ENCODE data around the gene SERINC3. TPM values are rescaled to one million over a fixed set of nuclear protein-coding genes. Genes with fewer than 3 reads are reported as not detected.

Gene SERINC3
- total and polyA plus RNA-seq, 2 of the 8 experiments (the other 6 are each of a cell fraction or from before 2014, with no cell fraction given): 47.2 to 66.0 TPM

DNA sequence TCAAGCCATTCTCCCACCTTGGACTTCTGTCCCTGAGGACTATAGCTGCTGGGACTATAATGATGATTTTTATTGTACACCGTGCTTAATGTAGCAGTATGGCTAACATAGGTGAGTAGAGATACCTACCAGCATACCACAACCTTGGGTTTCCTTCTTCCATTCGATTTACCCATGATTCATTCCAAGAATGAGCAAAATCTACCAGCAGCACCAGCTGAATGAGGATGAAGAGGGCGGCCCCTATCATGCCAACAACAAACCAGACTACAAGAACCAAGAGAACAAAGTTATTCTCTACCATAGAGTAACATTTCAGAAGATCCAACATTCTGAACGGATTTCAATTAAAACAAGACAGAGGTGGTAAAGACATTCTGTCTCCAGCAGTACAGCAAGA lies 12.1 kb downstream of the SERINC3 start:
- H3K4me1 ChIP-seq (replicated peaks in 1 of 4; ENCODE audit: control insufficient read depth in 3 of 4, insufficient read depth in 4 of 4, low read length in 3 of 4): no peaks in the 10 kb centered on the region
- H3K79me1 ChIP-seq (ENCODE audit: low read depth, low read length): peaks cover 4% of the 10 kb centered on the region
- no peak for DNase-seq (ENCODE audit: low read depth in 1 of 2, low spot score in 2 of 2)
- no peaks in the 10 kb centered on the region for H3K27me3 ChIP-seq (replicated peaks in 1 of 4; ENCODE audit: control insufficient read depth in 3 of 4, extremely low read depth in 1 of 4, insufficient read depth in 3 of 4, low read length in 3 of 4)
- no peak overlapping the region for H3K27ac ChIP-seq (ENCODE audit: low read depth, low read length)
- no peak overlapping the region for H3K18ac ChIP-seq (ENCODE audit: extremely low read depth, low read length)
- no peak overlapping the region for H2AFZ ChIP-seq (ENCODE audit: low read length)
- no peak overlapping the region for H2BK20ac ChIP-seq (ENCODE audit: low read length)
- no peak overlapping the region for H3K14ac ChIP-seq (ENCODE audit: insufficient read length)
- ChIA-PET CTCF (ENCODE audit: partially characterized antibody) (interaction anchor here (0.9 to 5.7 kb wide), 4 partner anchors 12 to 294 kb away, joined by 3 to 23 read pairs (median 4); partner anchors contain the start of gene SERINC3), POLR2A (ENCODE audit: partially characterized antibody) (no interaction called here)
- H3K36me3 ChIP-seq (ENCODE audit: control insufficient read depth in 2 of 4, insufficient read depth in 4 of 4, low read length in 3 of 4): peaks cover 2 to 22% (median 11%) of the 10 kb centered on the region in 4 experiments; a peak in 7 of 8 replicates
- no peak overlapping the region for H2BK5ac ChIP-seq (ENCODE audit: low read depth, low read length)
- H3K79me2 ChIP-seq (ENCODE audit: control insufficient read depth in 1 of 2, insufficient read depth in 2 of 2, low read length in 2 of 2): peaks cover 0 to 6% of the 10 kb centered on the region in 2 experiments; a peak in 1 of 4 replicates
- no peak overlapping the region for H3K4ac ChIP-seq (replicated peaks; ENCODE audit: insufficient read length, low read depth, low read length)
- no peak overlapping the region for H2BK120ac ChIP-seq (replicated peaks; ENCODE audit: low read depth, low read length)
- no peak overlapping the region for H2BK12ac ChIP-seq (ENCODE audit: low read depth, low read length)
- H2AK5ac ChIP-seq (ENCODE audit: low read depth, low read length): no peak overlapping the region
- H3K23me2 ChIP-seq (ENCODE audit: low read depth, low read length): no peaks in the 10 kb centered on the region
- no peak for FAIRE-seq
- H4K91ac ChIP-seq (replicated peaks; ENCODE audit: insufficient read length, low read length): no peak overlapping the region
- no peak overlapping the region for H3K4me2 ChIP-seq (ENCODE audit: insufficient read depth in 1 of 2, low read depth in 2 of 2, low read length in 2 of 2)
- peaks cover 0 to 1% of the 10 kb centered on the region in 2 experiments for H4K20me1 ChIP-seq (replicated peaks in 1 of 2; ENCODE audit: control insufficient read depth in 1 of 2, insufficient read depth in 2 of 2, low read length in 2 of 2)
- H2BK15ac ChIP-seq (ENCODE audit: low read length): no peak overlapping the region
- H3K56ac ChIP-seq (replicated peaks; ENCODE audit: insufficient read length, low read depth, low read length): no peak overlapping the region
- H4K5ac ChIP-seq (ENCODE audit: insufficient read length, low read depth, low read length): no peak overlapping the region
- H3K9ac ChIP-seq (replicated peaks in 1 of 4; ENCODE audit: extremely low read depth in 1 of 4, low read depth in 3 of 4, low read length in 3 of 4): no peak overlapping the region
- H3K4me3 ChIP-seq (ENCODE audit: extremely low read depth in 1 of 4, insufficient read depth in 2 of 4, low read depth in 3 of 4, low read length in 4 of 4): no peak overlapping the region
- 87% methylated on average over 4 of the region's 4 CpGs; no CpG with 5 or more reads in 1 of the 2 experiments for WGBS, 2 experiments (ENCODE audit: extremely low coverage in 1 of 2, insufficient coverage in 1 of 2, insufficient read length in 1 of 2, insufficient replicate concordance in 2 of 2, low coverage in 1 of 2, low lambda C conversion rate in 2 of 2, missing lambda C conversion rate in 1 of 2)
- no peak overlapping the region for H4K8ac ChIP-seq (ENCODE audit: extremely low read depth, insufficient read depth, low read length)
- H3K23ac ChIP-seq (ENCODE audit: insufficient read length): no peak overlapping the region
- H3K9me3 ChIP-seq (ENCODE audit: insufficient read depth in 2 of 2, low read depth in 1 of 2, low read length in 1 of 2): no peaks in the 10 kb centered on the region
- TF ChIP-seq HDAC6 (IDR thresholded peaks at IDR 0.05; ENCODE audit: low read depth, low read length) (no peak), KDM5A (IDR thresholded peaks at IDR 0.05; ENCODE audit: low read length) (no peak), SP1 (IDR thresholded peaks at IDR 0.05; ENCODE audit: low read depth, low read length) (no peak), MAFK (IDR thresholded peaks at IDR 0.05; ENCODE audit: low read depth, low read length) (no peak), SUZ12 (IDR thresholded peaks at IDR 0.05; ENCODE audit: low read length) (no peak), EGR1 (IDR thresholded peaks at IDR 0.05; ENCODE audit: borderline replicate concordance, low read depth, low read length) (no peak), CBX8 (IDR thresholded peaks at IDR 0.05; ENCODE audit: borderline replicate concordance, low read depth, low read length) (no peak), GABPA (IDR thresholded peaks at IDR 0.05; ENCODE audit: borderline replicate concordance, insufficient read depth, low read length) (no peak), PHF8 (conservative IDR thresholded peaks at IDR 0.05; ENCODE audit: low read depth, low read length) (no peak), BRCA1 (IDR thresholded peaks at IDR 0.05; ENCODE audit: low read depth, low read length) (no peak), EP300 (IDR thresholded peaks at IDR 0.05; ENCODE audit: borderline replicate concordance in 1 of 2, low read depth in 2 of 2, low read length in 2 of 2) (no peak)
- TF ChIP-seq, protein P1, sequence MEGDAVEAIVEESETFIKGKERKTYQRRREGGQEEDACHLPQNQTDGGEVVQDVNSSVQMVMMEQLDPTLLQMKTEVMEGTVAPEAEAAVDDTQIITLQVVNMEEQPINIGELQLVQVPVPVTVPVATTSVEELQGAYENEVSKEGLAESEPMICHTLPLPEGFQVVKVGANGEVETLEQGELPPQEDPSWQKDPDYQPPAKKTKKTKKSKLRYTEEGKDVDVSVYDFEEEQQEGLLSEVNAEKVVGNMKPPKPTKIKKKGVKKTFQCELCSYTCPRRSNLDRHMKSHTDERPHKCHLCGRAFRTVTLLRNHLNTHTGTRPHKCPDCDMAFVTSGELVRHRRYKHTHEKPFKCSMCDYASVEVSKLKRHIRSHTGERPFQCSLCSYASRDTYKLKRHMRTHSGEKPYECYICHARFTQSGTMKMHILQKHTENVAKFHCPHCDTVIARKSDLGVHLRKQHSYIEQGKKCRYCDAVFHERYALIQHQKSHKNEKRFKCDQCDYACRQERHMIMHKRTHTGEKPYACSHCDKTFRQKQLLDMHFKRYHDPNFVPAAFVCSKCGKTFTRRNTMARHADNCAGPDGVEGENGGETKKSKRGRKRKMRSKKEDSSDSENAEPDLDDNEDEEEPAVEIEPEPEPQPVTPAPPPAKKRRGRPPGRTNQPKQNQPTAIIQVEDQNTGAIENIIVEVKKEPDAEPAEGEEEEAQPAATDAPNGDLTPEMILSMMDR (IDR thresholded peaks at IDR 0.05; ENCODE audit: control extremely low read depth in 1 of 3, insufficient read depth in 1 of 3, low read depth in 1 of 3, low read length in 3 of 3): no peak
